ENCODE results near the gene GPR37L1.
A peak's percentile ranks its signal among the peaks of the same experiment; 100 is the strongest.

DNA sequence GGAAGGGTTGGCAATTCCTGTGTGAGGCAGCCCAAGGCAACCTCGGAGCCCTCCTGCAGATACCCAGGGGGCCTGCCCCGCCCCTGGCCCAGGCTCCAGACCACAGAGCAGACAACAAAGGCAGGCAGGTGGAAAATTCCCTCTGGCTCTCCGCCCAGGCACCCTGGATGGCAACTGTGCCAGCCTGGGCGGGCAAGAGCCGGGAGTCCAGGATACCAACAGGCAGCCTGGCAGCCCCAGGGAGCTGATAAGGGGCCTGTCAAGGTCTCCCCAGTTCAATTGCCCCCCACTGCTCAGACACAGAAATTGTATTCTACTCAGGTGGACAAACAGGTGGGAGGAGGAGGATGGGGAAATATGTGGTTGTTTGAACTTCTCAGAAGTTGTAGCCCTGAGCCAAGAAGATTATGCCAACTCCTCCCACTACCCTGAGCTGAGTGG, 15.4 kb upstream of the GPR37L1 start:
- TF ChIP-seq POLR2A (IDR thresholded peaks at IDR 0.05) = peak in 1 of 2 donors; percentile 38
- TF ChIP-seq, protein P1, sequence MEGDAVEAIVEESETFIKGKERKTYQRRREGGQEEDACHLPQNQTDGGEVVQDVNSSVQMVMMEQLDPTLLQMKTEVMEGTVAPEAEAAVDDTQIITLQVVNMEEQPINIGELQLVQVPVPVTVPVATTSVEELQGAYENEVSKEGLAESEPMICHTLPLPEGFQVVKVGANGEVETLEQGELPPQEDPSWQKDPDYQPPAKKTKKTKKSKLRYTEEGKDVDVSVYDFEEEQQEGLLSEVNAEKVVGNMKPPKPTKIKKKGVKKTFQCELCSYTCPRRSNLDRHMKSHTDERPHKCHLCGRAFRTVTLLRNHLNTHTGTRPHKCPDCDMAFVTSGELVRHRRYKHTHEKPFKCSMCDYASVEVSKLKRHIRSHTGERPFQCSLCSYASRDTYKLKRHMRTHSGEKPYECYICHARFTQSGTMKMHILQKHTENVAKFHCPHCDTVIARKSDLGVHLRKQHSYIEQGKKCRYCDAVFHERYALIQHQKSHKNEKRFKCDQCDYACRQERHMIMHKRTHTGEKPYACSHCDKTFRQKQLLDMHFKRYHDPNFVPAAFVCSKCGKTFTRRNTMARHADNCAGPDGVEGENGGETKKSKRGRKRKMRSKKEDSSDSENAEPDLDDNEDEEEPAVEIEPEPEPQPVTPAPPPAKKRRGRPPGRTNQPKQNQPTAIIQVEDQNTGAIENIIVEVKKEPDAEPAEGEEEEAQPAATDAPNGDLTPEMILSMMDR (IDR thresholded peaks at IDR 0.05) = peak in 1 of 6 experiments; percentile 24

Measured in thyroid gland (tissue), 4 donors.